Right atrium auricular region (tissue), 2 donors: ENCODE results near the gene C3. TPM values are rescaled to one million over a fixed set of nuclear protein-coding genes. Genes with fewer than 3 reads are reported as not detected.

Source experiments
- DNase-seq: peaks from one replicate; pipeline ENCODE4 v3.0.0-alpha.2; 2019; ENCODE audit warnings: low spot score
- H3K27ac ChIP-seq, 2 donors: fragments of 200-600 bp; sonication (generic); 1 replicate in 1 of 2; 2 replicates in 1 of 2; pipeline ENCODE4 v1.5.1; 2016 to 2019
- H3K27me3 ChIP-seq, 2 donors: fragments of 200-600 bp; sonication (generic); one replicate each; pipeline versions ENCODE4 v1.5.1 to v1.6.0; 2017 to 2019
- H3K36me3 ChIP-seq: fragments of 200-600 bp; sonication (generic); one replicate; pipeline ENCODE4 v1.5.1; 2016
- H3K4me1 ChIP-seq, 2 donors: fragments of 200-600 bp; sonication (generic); one replicate each; pipeline versions ENCODE4 v1.5.1 to v1.6.0; 2017 to 2019
- H3K4me3 ChIP-seq, 2 donors: fragments of 200-600 bp; sonication (generic); 1 replicate in 1 of 2; 2 replicates in 1 of 2; pipeline ENCODE4 v1.5.1; 2017 to 2019; ENCODE audit warnings: mild to moderate bottlenecking in 1 of 2, moderate library complexity in 1 of 2
- H3K9me3 ChIP-seq, 2 donors: fragments of 200-600 bp; sonication (generic); one replicate each; pipeline ENCODE4 v1.5.1; 2019
- CTCF ChIP-seq, 2 donors: fragments of 200-600 bp; sonication (generic); IDR thresholded peaks; one replicate each; pipeline ENCODE4 v1.5.1; 2019; ENCODE audit warnings: antibody characterized with exemption in 2 of 2
- total RNA-seq, 2 donors: library from RNA; depleted of rRNA; stranded (reverse); fragments of >200 nt; gene quantifications; one replicate each; pipeline ENCODE4 v1.1.0, GENCODE V29; 2016

C3 gene
- total RNA-seq, 2 donors from 2014 or later, result 419 to 1,709 TPM

- no peaks in the 10 kb centered on the region for H3K9me3 ChIP-seq
- H3K27me3 ChIP-seq, result no peaks in the 10 kb centered on the region
- peak overlapping the region; percentile 91 to 97 for H3K27ac ChIP-seq
- peaks cover 18% of the 10 kb centered on the region for H3K36me3 ChIP-seq
- no peak for TF ChIP-seq CTCF (IDR thresholded peaks at IDR 0.05)
- H3K4me3 ChIP-seq, result peak overlapping the region; percentile 94 to 95
- peak; percentile 68 for DNase-seq
- peaks cover 0 to 77% of the 10 kb centered on the region in 2 donors for H3K4me1 ChIP-seq
These were observed 20.3 kb upstream of the C3 start for GRCh38 chr19:6740589-6741343.

- Histone ChIP-seq H3K27ac (peak overlapping the region; percentile 91 to 97), H3K27me3 (no peaks in the 10 kb centered on the region), H3K4me1 (peaks cover 0 to 74% of the 10 kb centered on the region in 2 donors), H3K36me3 (peaks cover 13% of the 10 kb centered on the region), H3K9me3 (no peaks in the 10 kb centered on the region), H3K4me3 (peak overlapping the region; percentile 94 to 95)
- no peak for DNase-seq
- no peak for TF ChIP-seq CTCF (IDR thresholded peaks at IDR 0.05)
These were observed 19.6 kb upstream of the C3 start for GRCh38 chr19:6739883-6740588.

GRCh38 chr19:6739390-6739882, 19.0 kb upstream of the C3 start, which contains the start of gene TRIP10:
TSS of gene TRIP10 (plus strand) at chr19:6739680. CDS start at chr19:6739762, 82 bp downstream.
- Histone ChIP-seq H3K27ac (peak within 1 kb of the TSS; percentile 96 to 97), H3K9me3 (no peaks in the 10 kb centered on the region), H3K27me3 (no peaks in the 10 kb centered on the region), H3K36me3 (peaks cover 13% of the 10 kb centered on the region), H3K4me1 (peaks cover 0 to 68% of the 10 kb centered on the region in 2 donors), H3K4me3 (peak within 1 kb of the TSS; percentile 94 to 95)
- peak; percentile 91 for DNase-seq
- no peak for TF ChIP-seq CTCF (IDR thresholded peaks at IDR 0.05)

GRCh38 chr19:6738787-6739389, 18.4 kb upstream of the C3 start:
- Histone ChIP-seq H3K4me3 (peak overlapping the region; percentile 11 to 95), H3K4me1 (peaks cover 0 to 62% of the 10 kb centered on the region in 2 donors), H3K27me3 (no peaks in the 10 kb centered on the region), H3K9me3 (no peaks in the 10 kb centered on the region), H3K27ac (peak overlapping the region; percentile 96 to 97), H3K36me3 (peaks cover 13% of the 10 kb centered on the region)
- TF ChIP-seq CTCF (IDR thresholded peaks at IDR 0.05), result no peak
- peak; percentile 67 for DNase-seq

- Histone ChIP-seq H3K4me3 (peak overlapping the region in 1 of 2 donors; percentile 95), H3K27ac (peak overlapping the region; percentile 96 to 97), H3K36me3 (peaks cover 8% of the 10 kb centered on the region), H3K4me1 (peaks cover 0 to 55% of the 10 kb centered on the region in 2 donors), H3K9me3 (no peaks in the 10 kb centered on the region), H3K27me3 (no peaks in the 10 kb centered on the region)
- peak; percentile 44 to 72 for TF ChIP-seq CTCF (IDR thresholded peaks at IDR 0.05)
- DNase-seq, result peak; percentile 87
These were observed 17.7 kb upstream of the C3 start for GRCh38 chr19:6737873-6738786.
